Activated naive CD4-positive, alpha-beta T cell treated with anti-CD3 and anti-CD28 coated beads for 36 hours (primary cell): ENCODE measurements around the gene TENM4. TPM values are rescaled to one million over a fixed set of nuclear protein-coding genes. Genes with fewer than 3 reads are reported as not detected.

Experiments used
- CTCF ChIA-PET: fragments of 350-600 bp; sonication (Branson Sonifier 250); formaldehyde crosslinking; loops from one replicate; lab custom pipeline; 2021; ENCODE audit warnings: antibody characterized with exemption; lab: Charles Lee
- DNase-seq: peaks from one replicate; pipeline ENCODE4 v3.0.0-alpha.2; 2020
- H3K27ac Mint-ChIP-seq: one replicate; pipeline ENCODE4 v1.8.0; 2021; ENCODE audit warnings: mild to moderate bottlenecking, mixed read lengths
- H3K27me3 Mint-ChIP-seq: one replicate; pipeline ENCODE4 v1.8.0; 2021; ENCODE audit warnings: low read depth, mixed read lengths
- H3K36me3 Mint-ChIP-seq: one replicate; pipeline ENCODE4 v1.8.0; 2021; ENCODE audit warnings: low read depth, mixed read lengths
- H3K4me1 Mint-ChIP-seq: one replicate; pipeline ENCODE4 v1.8.0; 2021; ENCODE audit warnings: low read depth, mixed read lengths
- H3K4me3 Mint-ChIP-seq: one replicate; pipeline ENCODE4 v1.8.0; 2021; ENCODE audit warnings: mild to moderate bottlenecking, moderate library complexity, mixed read lengths
- H3K9me3 Mint-ChIP-seq: one replicate; pipeline ENCODE4 v1.8.0; 2021; ENCODE audit warnings: mixed read lengths
- intact Hi-C: fragments of 100-400 bp; cut with micrococcal nuclease; formaldehyde crosslinking; loops from one replicate; pipeline ENCODE4 v1.15.1; 2023
- total RNA-seq, 2 experiments: library from RNA; stranded (reverse); gene quantifications; one replicate each; pipeline ENCODE4 v1.2.3, GENCODE V29; 2021

The TENM4 gene
- total RNA-seq, 2 experiments from 2014 or later: not detected

DNA sequence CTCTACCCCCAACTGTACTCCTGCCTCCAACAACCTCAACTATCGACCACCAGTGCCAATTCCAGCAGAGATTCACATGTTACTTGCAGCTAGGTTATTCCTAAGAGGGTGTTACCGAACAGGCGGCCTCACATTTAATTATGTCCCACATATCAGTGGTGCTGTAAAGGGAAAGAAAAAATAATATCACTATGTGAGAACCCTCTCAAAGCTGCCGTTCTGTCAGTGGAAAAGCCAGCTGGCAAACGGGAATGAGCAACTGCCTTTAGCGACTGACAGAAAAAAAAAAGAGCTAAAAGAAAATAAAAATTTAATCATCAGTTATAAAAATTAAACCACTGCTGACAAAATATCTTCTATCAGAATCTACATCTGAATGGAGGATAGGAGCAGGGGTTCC, 595.3 kb downstream of the TENM4 start:
- Mint-ChIP-seq H3K27me3 (peaks cover 18% of the 10 kb centered on the region), H3K27ac (no peak overlapping the region)
- CTCF ChIA-PET: interaction anchor here (0.9 to 2.0 kb wide), 2 partner anchors 38 to 48 kb away, joined by 4 to 5 read pairs; no protein-coding TSS in a partner anchor

DNA sequence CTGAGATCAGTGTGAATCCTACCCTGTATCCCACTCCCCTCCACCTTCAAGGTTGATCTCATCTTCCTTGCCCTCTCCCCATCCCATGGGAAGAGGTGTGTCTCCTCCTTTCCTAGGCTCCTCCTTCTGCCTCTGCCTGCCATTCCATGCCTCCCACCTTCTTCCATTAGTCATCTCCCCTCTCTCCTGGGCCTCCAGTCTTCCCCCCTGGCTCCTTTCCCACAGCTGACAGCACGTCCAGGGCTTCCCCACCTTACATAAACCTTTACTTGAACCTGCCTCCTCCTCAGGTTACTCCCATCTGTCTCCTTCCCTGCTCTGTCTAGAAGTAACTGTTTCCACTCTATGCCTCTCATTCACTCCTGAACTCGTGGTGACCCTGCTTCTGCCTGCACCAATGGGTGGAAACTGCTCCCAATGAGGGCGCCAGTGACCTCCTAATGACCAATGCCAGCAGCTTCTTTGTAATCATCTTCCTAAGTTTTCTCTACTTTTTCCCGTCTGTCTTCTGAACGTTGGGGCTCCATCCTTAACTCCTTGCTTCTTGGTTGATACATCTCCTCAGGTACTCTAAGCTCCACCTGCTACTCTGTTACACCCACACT, 599.3 kb downstream of the TENM4 start:
- Mint-ChIP-seq H3K9me3 (no peaks in the 10 kb centered on the region), H3K27ac (no peak overlapping the region), H3K36me3 (no peaks in the 10 kb centered on the region), H3K27me3 (peaks cover 16% of the 10 kb centered on the region), H3K4me3 (no peak overlapping the region), H3K4me1 (no peaks in the 10 kb centered on the region)
- intact Hi-C loops: no loop called here
- CTCF ChIA-PET: no interaction called here
- DNase-seq: no peak

More for the DNA sequence above, 595.3 kb downstream of the TENM4 start:
- intact Hi-C loops: no loop called here
- H3K36me3 Mint-ChIP-seq: no peaks in the 10 kb centered on the region
- H3K9me3 Mint-ChIP-seq: no peaks in the 10 kb centered on the region
- no peaks in the 10 kb centered on the region for H3K4me1 Mint-ChIP-seq
- DNase-seq: no peak
- no peak overlapping the region for H3K4me3 Mint-ChIP-seq

GRCh38 chr11:78840623-78841022, 600.2 kb downstream of the TENM4 start:
- H3K36me3 Mint-ChIP-seq: no peaks in the 10 kb centered on the region
- no peaks in the 10 kb centered on the region for H3K4me1 Mint-ChIP-seq
- no peak overlapping the region for H3K27ac Mint-ChIP-seq
- H3K9me3 Mint-ChIP-seq: no peaks in the 10 kb centered on the region
- CTCF ChIA-PET: no interaction called here
- no peak for DNase-seq
- no peak overlapping the region for H3K4me3 Mint-ChIP-seq
- intact Hi-C loops: no loop called here
- peaks cover 16% of the 10 kb centered on the region for H3K27me3 Mint-ChIP-seq

- CTCF ChIA-PET: no interaction called here
- intact Hi-C loops: no loop called here
- H3K9me3 Mint-ChIP-seq: no peaks in the 10 kb centered on the region
- H3K27me3 Mint-ChIP-seq: peaks cover 13% of the 10 kb centered on the region
- no peaks in the 10 kb centered on the region for H3K36me3 Mint-ChIP-seq
- H3K4me1 Mint-ChIP-seq: no peaks in the 10 kb centered on the region
- no peak for DNase-seq
- no peak overlapping the region for H3K27ac Mint-ChIP-seq
- no peak overlapping the region for H3K4me3 Mint-ChIP-seq
Observed at GRCh38 chr11:78840200-78840599, 600.6 kb downstream of the TENM4 start.

GRCh38 chr11:78838417-78838816, 602.4 kb downstream of the TENM4 start:
- Mint-ChIP-seq H3K9me3 (no peaks in the 10 kb centered on the region), H3K27me3 (peaks cover 13% of the 10 kb centered on the region), H3K4me1 (no peaks in the 10 kb centered on the region), H3K36me3 (no peaks in the 10 kb centered on the region), H3K27ac (no peak overlapping the region), H3K4me3 (no peak overlapping the region)
- intact Hi-C loops: no loop called here
- no peak for DNase-seq
- CTCF ChIA-PET: interaction anchor here (0.8 kb wide), 1 partner anchor 256 kb away, joined by 3 read pairs; no protein-coding TSS in a partner anchor

- no peaks in the 10 kb centered on the region for H3K27me3 Mint-ChIP-seq
- no peak overlapping the region for H3K4me3 Mint-ChIP-seq
- intact Hi-C loops: no loop called here
- no peaks in the 10 kb centered on the region for H3K9me3 Mint-ChIP-seq
- H3K36me3 Mint-ChIP-seq: no peaks in the 10 kb centered on the region
- no peak overlapping the region for H3K27ac Mint-ChIP-seq
- DNase-seq: no peak
- H3K4me1 Mint-ChIP-seq: no peaks in the 10 kb centered on the region
- CTCF ChIA-PET: no interaction called here
Observed at GRCh38 chr11:78835646-78836045, 605.2 kb downstream of the TENM4 start.

- no peaks in the 10 kb centered on the region for H3K4me1 Mint-ChIP-seq
- no peaks in the 10 kb centered on the region for H3K36me3 Mint-ChIP-seq
- H3K27me3 Mint-ChIP-seq: no peaks in the 10 kb centered on the region
- intact Hi-C loops: no loop called here
- CTCF ChIA-PET: no interaction called here
- H3K27ac Mint-ChIP-seq: no peak overlapping the region
- H3K4me3 Mint-ChIP-seq: no peak overlapping the region
- no peaks in the 10 kb centered on the region for H3K9me3 Mint-ChIP-seq
- DNase-seq: no peak
Observed at GRCh38 chr11:78834886-78835285, 605.9 kb downstream of the TENM4 start.

DNA sequence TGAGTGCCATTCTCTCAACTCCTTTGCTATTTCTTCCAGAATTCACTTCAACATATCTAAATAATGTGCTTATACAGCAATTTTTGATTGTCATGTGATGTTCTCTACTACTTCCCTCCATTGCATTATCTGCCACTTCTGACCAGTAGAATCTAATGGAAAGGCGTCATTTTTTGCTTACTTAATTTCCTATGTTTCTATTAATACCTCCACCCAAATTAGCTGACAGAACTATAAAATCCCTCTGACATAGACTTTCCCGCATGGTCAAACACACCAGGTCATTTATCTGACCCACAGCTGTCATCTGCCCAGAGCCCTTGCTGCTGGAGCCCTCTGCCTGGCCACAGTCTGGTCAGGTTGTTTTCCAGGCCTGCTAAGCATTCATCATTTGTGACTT, 607.6 kb downstream of the TENM4 start:
- H3K36me3 Mint-ChIP-seq: no peaks in the 10 kb centered on the region
- intact Hi-C loops: no loop called here
- no peak overlapping the region for H3K27ac Mint-ChIP-seq
- no peaks in the 10 kb centered on the region for H3K4me1 Mint-ChIP-seq
- CTCF ChIA-PET: no interaction called here
- no peaks in the 10 kb centered on the region for H3K9me3 Mint-ChIP-seq
- H3K27me3 Mint-ChIP-seq: no peaks in the 10 kb centered on the region
- no peak for DNase-seq
- no peak overlapping the region for H3K4me3 Mint-ChIP-seq

DNA sequence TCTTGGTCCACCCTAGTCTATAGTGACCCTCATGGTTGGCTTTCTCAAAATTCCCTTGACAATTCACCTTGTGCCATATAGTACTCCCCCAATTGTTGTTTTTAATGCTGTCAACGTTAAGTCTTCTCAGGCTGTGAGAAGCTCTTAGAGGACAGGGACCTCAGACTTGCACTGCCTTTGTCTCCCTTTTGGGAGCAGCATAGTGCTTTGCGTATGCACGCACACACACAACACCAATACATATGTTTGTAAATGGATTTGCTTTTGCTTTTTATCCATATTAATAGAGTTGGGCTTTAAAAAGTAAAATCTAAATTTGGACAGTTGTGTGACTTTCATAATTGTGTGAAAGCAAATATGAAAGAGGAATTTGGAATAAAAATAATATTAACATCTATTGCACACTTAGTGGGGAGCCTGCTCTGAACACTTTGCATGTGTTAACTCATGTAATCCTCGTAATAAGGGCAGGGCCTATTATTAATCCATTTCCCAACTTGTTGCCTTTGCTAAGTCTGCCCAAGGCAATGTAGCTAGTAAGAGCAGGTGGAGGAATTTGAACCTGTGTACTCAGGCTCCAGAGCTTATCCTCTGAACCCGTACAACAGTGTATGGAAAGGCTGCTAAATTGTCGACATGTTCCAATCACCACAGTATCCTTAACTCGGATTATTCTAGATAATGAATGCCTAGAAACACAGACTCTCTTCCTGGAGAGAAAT, 608.4 kb downstream of the TENM4 start:
- intact Hi-C loops: no loop called here
- Mint-ChIP-seq H3K4me1 (no peaks in the 10 kb centered on the region), H3K36me3 (no peaks in the 10 kb centered on the region), H3K9me3 (no peaks in the 10 kb centered on the region), H3K27me3 (no peaks in the 10 kb centered on the region), H3K4me3 (no peak overlapping the region), H3K27ac (no peak overlapping the region)
- CTCF ChIA-PET: no interaction called here
- no peak for DNase-seq

- Mint-ChIP-seq H3K27ac (no peak overlapping the region), H3K4me1 (no peaks in the 10 kb centered on the region), H3K9me3 (no peaks in the 10 kb centered on the region), H3K27me3 (no peaks in the 10 kb centered on the region), H3K36me3 (no peaks in the 10 kb centered on the region), H3K4me3 (no peak overlapping the region)
- intact Hi-C loops: no loop called here
- no peak for DNase-seq
- CTCF ChIA-PET: interaction anchor here (0.6 kb wide), 1 partner anchor 267 kb away, joined by 3 read pairs; no protein-coding TSS in a partner anchor
Observed at GRCh38 chr11:78831571-78831970, 609.3 kb downstream of the TENM4 start.

DNA sequence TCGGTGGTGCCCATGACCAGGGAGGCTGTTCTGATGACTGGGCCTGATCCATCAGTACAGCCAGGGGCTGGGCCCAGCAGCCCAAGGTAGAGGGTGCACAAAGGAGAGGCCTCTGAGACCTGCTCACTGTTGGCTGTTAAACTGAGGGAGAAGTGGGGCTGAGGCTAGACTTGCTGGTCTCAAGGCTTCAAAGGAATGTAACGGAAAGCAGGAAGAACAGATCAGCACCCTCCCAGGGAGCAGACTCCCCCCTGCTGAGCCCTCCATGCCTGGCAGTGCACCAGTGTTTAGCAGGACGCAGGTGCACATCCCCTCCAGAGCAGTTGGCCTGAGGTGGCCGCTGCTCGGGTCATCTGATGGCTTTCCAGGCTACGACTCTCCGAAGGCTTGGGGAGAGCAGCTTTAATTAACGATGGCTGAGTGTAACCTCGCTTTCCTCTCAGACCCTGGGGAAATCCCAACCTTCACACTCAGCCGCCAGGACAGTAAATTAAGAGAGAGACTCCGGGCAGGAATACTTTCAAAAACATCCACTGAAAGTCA, 610.5 kb downstream of the TENM4 start:
- H3K4me1 Mint-ChIP-seq: no peaks in the 10 kb centered on the region
- no peak for DNase-seq
- H3K27me3 Mint-ChIP-seq: peaks cover 2% of the 10 kb centered on the region
- no peak overlapping the region for H3K27ac Mint-ChIP-seq
- CTCF ChIA-PET: no interaction called here
- no peaks in the 10 kb centered on the region for H3K36me3 Mint-ChIP-seq
- intact Hi-C loops: no loop called here
- H3K4me3 Mint-ChIP-seq: no peak overlapping the region
- no peaks in the 10 kb centered on the region for H3K9me3 Mint-ChIP-seq

DNA sequence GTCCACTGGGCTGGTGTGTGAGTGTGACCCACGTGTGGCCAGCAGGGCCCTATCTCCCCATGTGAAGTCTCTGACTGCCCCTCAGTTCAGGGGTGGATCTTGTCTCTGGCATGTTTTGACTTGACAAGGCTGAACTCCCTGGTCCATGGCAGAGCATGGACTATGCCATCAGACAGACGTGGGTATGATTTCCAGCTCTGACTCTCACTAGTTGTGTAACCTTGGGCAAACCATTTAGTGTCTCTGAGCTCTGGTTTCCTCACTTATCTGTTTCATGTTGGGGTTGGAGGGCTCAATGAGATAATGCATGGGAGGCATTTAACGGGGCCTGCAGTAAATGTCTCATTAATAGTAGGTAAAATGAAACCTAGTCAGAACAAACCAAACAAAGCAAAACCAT, 611.7 kb downstream of the TENM4 start:
- Mint-ChIP-seq H3K4me3 (no peak overlapping the region), H3K36me3 (no peaks in the 10 kb centered on the region), H3K4me1 (no peaks in the 10 kb centered on the region), H3K9me3 (no peaks in the 10 kb centered on the region), H3K27me3 (peaks cover 2% of the 10 kb centered on the region), H3K27ac (no peak overlapping the region)
- DNase-seq: no peak
- CTCF ChIA-PET: interaction anchor here (1.5 kb wide), 1 partner anchor 183 kb away, joined by 4 read pairs; no protein-coding TSS in a partner anchor
- intact Hi-C loops: no loop called here

DNA sequence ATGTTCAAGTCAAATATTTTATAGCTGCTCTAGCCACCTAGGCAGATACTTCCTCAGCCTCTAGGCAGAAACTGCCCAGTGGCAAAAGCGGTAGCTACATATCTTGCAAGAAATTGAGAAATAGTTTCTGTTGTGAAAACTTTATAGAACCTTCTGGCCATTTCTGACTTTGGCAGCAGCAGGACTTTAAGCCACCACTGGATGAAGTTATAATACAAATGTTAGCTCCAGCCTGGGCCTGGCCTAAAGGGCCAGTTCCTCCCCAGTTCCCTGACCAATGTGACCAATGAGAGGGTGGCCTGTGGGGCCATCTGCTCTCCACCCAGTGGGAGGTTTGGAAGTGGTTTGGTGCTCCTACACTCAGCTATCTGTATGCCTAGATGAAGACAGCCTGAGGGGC, 612.2 kb downstream of the TENM4 start:
- peaks cover 2% of the 10 kb centered on the region for H3K27me3 Mint-ChIP-seq
- no peak overlapping the region for H3K27ac Mint-ChIP-seq
- CTCF ChIA-PET: interaction anchor here (1.5 kb wide), 1 partner anchor 183 kb away, joined by 4 read pairs; no protein-coding TSS in a partner anchor
- intact Hi-C loops: no loop called here
- no peaks in the 10 kb centered on the region for H3K9me3 Mint-ChIP-seq
- H3K36me3 Mint-ChIP-seq: no peaks in the 10 kb centered on the region
- H3K4me3 Mint-ChIP-seq: no peak overlapping the region
- DNase-seq: no peak
- H3K4me1 Mint-ChIP-seq: no peaks in the 10 kb centered on the region
